ENCODE results near the gene RAB7B. TPM values are rescaled to one million over a fixed set of nuclear protein-coding genes. Genes with fewer than 3 reads are reported as not detected.
"Not testable (repeated sequence)": the region's sequence is repeated elsewhere in the genome, so short reads cannot be mapped to it uniquely, and the experiment has no call there.

Gene RAB7B
- total RNA-seq (2014; rRNA removed; shearing (Covaris generic)), result 0.10 TPM in 1 of 2 replicates, not detected in the other
- 0.09 and 0.29 TPM in 2 replicates for polyA plus RNA-seq (2015; cell fraction: cytosol; rRNA removed)
- 0.14 and 0.27 TPM in 2 replicates for polyA plus RNA-seq (2015; cell fraction: nucleus; rRNA removed)

- DNase-seq (ENCODE audit: low read depth), result no peak
Observed at GRCh38 chr1:206002871-206003801, at the start of gene RAB7B. Gene RAB7B (minus strand): TSS chr1:206003395. CDS start chr1:205994135, 9,260 bp downstream.

GRCh38 chr1:206052231-206052865, 49.2 kb upstream of the RAB7B start:
- DNase-seq (ENCODE audit: low read depth), result not testable (repeated sequence)

- no peak for DNase-seq (ENCODE audit: low read depth)
Observed at GRCh38 chr1:206050655-206051235, 47.5 kb upstream of the RAB7B start.

GRCh38 chr1:206049919-206050600, 46.9 kb upstream of the RAB7B start:
- DNase-seq (ENCODE audit: low read depth), result no peak

GRCh38 chr1:206049293-206049692, 46.1 kb upstream of the RAB7B start:
- no peak for DNase-seq (ENCODE audit: low read depth)

- DNase-seq (ENCODE audit: low read depth), result no peak
Observed at GRCh38 chr1:206048582-206048981, 45.4 kb upstream of the RAB7B start.

GRCh38 chr1:206047271-206047670, 44.1 kb upstream of the RAB7B start:
- no peak for DNase-seq (ENCODE audit: low read depth)

GRCh38 chr1:206041640-206042039, 38.4 kb upstream of the RAB7B start:
- no peak for DNase-seq (ENCODE audit: low read depth)

GRCh38 chr1:206040328-206040727, 37.1 kb upstream of the RAB7B start:
- DNase-seq (ENCODE audit: low read depth), result no peak

GRCh38 chr1:206039046-206039973, 36.1 kb upstream of the RAB7B start:
- no peak for DNase-seq (ENCODE audit: low read depth)

- DNase-seq (ENCODE audit: low read depth), result no peak
Observed at GRCh38 chr1:206037581-206037980, 34.4 kb upstream of the RAB7B start.

GRCh38 chr1:206036663-206037455, 33.7 kb upstream of the RAB7B start:
- no peak for DNase-seq (ENCODE audit: low read depth)

GRCh38 chr1:206035027-206035426, 31.8 kb upstream of the RAB7B start:
- DNase-seq (ENCODE audit: low read depth), result no peak

GRCh38 chr1:206032380-206033140, 29.4 kb upstream of the RAB7B start:
- DNase-seq (ENCODE audit: low read depth), result no peak

- DNase-seq (ENCODE audit: low read depth), result peak; percentile 64
Observed at GRCh38 chr1:206030714-206031113, 27.5 kb upstream of the RAB7B start.

GRCh38 chr1:206030191-206030590, 27.0 kb upstream of the RAB7B start:
- DNase-seq (ENCODE audit: low read depth), result no peak

- DNase-seq (ENCODE audit: low read depth), result no peak
Observed at GRCh38 chr1:206029484-206029883, 26.3 kb upstream of the RAB7B start.

GRCh38 chr1:206025283-206025820, 22.2 kb upstream of the RAB7B start:
- no peak for DNase-seq (ENCODE audit: low read depth)
